HG03103 (cell line): ENCODE data around the gene ITGB6.

Source experiments
- ATAC-seq: cut with Tn5 transposase; IDR thresholded peaks from one replicate; pipeline ENCODE4 v1.9.1; 2021; ENCODE audit warnings: low read depth; ENCODE audit not compliant: unreplicated experiment

ITGB6 gene

GRCh38 chr2:160061533-160061932, 138.5 kb downstream of the ITGB6 start:
- ATAC-seq, result no peak

- ATAC-seq, result no peak
Observed at GRCh38 chr2:160060297-160060696, 139.8 kb downstream of the ITGB6 start.

- ATAC-seq, result no peak
Observed at GRCh38 chr2:160057356-160057755, 142.7 kb downstream of the ITGB6 start.

- ATAC-seq, result no peak
Observed at GRCh38 chr2:160055726-160056108, 144.4 kb downstream of the ITGB6 start.

GRCh38 chr2:160054984-160055725, 144.9 kb downstream of the ITGB6 start:
- no peak for ATAC-seq

GRCh38 chr2:160053946-160054345, 146.1 kb downstream of the ITGB6 start:
- ATAC-seq, result no peak

- no peak for ATAC-seq
Observed at GRCh38 chr2:160052531-160052930, 147.5 kb downstream of the ITGB6 start.

- no peak for ATAC-seq
Observed at GRCh38 chr2:160051371-160051800, 148.7 kb downstream of the ITGB6 start.

- no peak for ATAC-seq
Observed at GRCh38 chr2:160050147-160050546, 149.9 kb downstream of the ITGB6 start.
